ENCODE measurements around the gene ERN1.
A peak's percentile ranks its signal among the peaks of the same experiment; 100 is the strongest.

ERN1 gene

DNA sequence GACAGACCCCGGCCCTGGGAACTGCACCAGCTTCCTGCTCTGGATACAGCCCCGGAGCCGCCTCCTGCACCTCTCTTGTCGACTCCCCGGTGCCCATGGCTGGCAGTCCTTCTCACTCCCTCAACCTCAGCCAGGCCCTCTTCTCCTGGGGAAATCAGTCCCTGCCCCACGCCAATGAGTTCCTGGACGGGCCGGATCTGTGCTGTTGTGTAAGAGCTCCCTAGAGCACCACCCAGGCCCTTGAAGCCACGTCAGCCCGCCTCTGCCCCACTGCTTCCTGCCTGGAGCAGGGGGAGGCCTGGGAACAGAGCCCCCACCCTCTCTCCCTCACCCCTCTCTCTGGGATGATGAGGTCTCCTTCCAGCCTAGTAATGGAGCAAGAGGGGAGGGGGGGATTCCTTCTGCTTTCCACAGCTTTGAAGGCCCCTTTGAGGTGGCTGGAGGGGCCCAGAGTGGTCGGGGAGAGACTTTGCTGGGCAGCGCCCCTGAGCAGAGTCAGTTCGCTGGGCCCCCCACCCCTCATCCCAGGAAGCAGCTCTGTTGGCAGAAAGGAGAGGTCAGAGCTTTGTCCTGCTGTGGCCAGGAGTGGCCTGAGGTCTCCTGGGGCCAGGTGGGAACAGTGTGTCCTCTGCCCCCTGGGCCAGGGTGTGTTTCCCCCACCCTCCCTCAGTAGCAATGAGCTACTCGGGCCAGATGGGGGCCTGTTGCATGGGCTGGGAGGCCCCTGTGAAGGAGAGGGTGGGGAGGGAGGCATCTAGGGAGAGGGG, 128.0 kb downstream of the ERN1 start:
- DNase-seq: peak in 1 of 2 donors; percentile 29

DNA sequence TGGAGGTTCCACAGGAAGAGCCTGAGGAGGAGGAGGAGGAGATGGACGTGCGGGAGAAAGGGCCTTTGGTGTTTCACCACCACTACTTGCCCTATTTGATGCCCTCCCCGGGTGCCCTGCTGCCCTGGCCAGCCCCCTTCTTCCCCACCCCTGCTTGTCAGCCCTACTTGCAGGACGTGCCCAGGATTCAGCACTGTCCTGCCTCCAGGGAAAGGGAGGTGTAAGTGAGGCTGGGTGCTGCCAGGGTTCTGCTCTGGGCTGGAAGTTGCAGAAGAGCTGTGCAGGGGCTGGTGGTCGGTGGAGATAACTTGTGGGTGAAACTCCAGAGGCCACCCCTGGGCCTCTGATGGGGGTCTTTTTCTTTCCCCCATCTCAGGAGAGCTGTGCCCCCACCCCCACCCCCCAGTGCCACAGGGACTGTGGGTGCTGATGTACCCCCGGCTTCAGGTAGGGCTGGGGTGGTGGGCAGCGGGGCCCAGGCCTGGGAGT, 128.8 kb downstream of the ERN1 start:
- DNase-seq: no peak

DNA sequence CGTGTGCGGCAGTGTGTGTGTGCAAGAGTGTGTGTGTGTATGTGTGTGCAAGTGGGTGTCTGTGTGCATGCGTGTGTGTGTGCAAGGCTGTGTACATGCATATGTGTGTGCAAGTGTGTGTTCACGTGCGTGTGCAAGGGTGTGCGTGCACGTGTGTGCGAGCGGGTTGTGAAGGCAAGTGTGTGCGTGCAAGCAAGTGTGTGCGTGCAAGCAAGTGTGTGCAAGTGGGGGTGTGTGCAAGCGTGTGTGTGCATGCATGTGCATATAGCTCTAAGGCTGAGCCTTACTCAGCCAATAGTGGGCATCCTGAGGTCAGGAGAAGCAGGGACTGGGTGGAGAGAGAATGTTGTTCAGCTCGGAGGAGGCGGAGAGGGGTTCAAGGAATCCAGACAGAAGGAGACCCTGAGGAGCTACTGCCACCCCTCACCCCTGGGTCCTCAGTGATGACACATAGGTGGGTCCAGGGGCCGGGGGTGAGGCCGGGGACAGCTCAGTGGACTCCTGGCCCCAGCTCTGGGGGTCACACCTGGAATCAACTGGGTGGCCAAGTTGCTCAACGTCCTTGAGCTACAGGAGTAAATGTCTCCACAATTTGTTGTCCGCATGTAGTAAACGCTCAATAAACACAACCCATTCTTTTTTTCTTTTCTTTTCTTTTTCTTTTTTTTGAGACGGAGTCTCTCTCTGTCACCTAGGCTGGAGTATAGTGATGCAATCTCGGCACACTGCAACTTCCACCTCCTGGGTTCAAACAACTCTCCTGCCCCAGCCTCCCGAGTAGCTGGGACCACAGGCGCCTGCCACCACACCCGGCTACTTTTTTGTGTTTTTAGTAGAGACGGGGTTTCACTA, 130.0 kb downstream of the ERN1 start:
- no peak for DNase-seq

DNA sequence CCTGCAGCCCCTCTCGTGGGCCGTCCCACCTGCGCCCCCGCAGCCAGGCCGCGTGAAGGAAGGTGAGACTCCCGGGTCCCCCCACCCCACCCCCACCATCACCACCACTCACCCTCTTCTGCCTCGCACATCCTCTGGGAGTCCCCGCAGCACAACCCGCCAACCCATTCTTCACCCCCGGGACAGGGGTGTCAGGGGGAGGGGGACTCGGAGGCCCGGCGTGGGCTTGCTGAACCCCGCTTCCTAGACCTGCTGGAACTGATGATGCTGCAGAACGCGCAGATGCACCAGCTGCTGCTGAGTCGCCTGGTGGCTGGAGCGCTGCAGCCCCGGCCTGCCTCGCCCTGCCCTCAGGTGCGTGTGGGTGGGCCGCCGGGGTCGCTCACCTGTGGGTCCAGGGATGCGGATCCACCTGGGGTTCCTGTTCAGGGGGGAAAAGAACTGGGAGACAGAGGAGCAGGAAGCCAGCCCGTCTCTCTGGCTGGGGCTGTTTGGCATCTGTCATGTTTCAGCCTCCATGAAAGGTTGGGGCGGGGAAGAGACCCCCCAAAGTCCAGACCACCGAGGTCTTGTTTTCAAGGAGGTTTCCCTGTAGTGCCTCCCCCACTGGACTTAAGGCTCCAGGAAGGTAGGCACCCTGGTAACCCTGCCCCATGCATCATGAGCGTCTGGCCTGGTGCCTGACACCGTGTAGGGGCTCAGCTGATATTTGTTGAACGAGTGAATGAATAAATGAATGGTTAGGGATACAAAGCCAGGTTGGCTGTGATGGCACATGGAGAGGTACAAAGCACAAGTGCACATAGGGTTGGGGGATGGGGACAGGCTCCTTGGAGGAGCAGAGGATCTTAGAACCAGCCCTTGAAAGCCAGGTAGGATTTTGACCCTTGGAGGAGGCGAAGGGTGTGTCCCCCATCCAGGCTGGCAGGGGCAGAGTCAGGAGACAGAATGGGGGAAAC, 130.9 kb downstream of the ERN1 start:
- peak; percentile 19 to 49 for DNase-seq

DNA sequence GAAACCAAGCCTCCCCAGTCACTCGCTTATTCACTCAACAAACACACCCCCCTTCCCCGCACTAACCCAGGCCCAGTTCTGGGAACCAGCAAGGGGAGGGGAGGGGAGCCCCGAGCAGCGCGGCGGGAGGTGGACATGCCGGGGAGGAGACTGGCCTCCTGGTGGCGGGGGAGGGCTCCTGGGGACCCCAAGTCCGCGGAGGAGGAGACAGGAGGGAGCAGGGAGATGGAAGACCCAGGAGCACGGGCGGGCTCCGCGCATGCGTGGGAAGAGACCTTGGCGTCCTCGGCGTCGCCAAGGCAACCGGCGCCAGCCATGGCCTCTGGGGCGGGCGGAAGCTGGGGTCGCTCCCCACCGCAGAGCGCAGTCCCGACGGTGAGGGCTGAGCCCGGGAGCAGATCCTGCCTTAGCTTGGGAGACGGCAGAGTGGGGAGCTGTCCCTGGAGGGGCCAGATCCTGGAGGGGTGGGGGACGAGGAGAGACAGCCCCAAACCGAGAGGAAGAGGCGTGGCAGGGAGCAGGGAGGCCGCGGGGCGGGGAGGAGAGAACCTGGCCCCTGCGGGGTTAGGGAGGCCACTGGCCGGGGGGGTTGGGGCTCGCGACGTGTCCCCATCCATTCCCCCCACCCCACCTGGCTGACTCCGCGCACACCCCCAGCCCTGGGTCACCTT, 131.8 kb downstream of the ERN1 start, which contains the start of gene PRR29:
PRR29 (plus strand) TSS at position 302 of the 671 bp plus-strand sequence; CDS start at position 316, 14 bp downstream.
- peak; percentile 78 to 79 for DNase-seq

DNA sequence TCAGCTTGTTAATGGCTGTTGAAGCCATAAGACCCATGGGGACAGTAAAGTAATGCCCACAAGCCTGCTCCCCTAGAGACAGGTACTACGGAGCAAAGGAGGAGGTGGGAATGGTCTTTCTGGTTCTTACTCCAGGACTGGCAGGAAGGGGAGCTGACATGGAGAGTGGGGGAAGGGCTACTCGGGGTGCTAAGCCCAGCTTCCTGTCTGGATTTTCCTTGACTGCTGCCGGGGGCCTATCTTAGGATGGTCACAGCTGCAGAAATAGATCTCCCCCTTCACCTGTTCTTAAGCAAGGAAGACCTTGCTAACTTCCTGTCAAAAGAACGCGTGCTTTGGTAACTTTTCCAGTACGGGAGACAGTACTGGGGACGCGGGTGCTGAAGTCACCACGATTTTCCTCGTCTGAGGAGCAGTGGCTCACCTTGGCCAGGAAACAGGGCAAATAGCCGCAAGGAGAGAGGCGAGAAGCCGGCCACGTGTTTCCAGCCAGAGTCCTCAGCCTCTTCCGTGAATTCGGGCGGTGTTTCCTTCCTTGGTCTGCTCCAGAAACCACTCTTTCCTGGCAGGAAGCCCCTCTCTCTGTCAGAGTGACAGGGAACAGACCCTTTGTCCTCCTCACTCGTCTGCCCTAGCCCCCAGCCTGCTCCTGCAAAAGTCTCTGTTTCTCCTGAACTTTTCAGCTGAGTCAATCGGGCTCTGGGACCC, 132.4 kb downstream of the ERN1 start:
- no peak for DNase-seq

DNA sequence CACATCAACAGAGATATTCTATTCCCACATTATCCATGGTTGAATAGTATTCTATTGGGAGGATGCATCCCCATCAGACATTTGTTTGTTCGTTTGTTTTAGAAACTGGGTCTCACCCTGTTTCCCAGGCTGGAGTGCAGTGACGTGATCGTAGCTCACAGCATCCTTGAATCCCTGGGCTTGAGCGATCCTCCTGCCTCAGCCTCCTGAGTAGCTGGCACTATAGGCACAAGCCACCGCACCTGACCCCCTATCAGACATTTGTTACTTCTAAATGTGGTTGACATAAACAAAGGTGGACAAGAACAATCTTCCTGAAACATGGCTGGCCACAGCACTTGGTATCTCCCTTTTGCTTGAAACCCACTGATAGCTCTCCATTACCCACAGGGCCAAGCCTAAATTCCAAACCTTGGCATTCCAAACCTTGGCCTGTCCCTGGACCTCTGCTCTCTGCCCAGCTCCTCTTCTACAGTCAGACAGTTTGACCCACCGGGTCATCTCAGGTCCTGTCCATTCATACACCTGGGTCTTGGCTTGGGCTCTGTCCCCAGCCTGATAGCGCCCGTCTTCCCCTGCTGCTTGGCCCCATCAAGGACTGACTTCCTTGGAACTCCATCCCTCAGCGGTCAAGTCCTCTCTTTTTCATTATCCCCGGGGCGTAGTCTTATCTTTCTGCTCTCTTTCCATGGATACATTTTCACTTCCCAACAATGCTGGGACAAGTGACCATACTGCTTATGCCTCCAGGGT, 133.3 kb downstream of the ERN1 start:
- DNase-seq: no peak

DNA sequence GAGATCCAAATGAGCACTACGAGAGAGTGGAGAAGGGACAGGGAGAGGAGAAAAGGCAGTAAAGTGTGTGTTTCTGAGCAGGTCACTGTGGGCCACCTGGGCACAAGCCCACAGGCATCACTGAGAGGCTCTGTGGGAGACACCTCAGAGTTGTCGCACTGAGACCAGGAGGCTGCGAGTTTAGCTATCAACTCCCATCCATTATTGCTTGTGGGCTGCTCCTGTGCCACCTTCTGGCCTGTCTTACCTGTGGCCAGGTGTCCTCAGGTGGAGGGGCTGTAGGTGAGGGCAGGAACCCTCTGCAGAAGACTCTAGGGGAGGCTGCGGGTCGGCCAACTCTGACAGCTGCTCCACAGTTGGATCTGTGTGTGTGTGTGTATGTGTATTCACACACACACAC, 134.3 kb downstream of the ERN1 start:
- no peak for DNase-seq

DNA sequence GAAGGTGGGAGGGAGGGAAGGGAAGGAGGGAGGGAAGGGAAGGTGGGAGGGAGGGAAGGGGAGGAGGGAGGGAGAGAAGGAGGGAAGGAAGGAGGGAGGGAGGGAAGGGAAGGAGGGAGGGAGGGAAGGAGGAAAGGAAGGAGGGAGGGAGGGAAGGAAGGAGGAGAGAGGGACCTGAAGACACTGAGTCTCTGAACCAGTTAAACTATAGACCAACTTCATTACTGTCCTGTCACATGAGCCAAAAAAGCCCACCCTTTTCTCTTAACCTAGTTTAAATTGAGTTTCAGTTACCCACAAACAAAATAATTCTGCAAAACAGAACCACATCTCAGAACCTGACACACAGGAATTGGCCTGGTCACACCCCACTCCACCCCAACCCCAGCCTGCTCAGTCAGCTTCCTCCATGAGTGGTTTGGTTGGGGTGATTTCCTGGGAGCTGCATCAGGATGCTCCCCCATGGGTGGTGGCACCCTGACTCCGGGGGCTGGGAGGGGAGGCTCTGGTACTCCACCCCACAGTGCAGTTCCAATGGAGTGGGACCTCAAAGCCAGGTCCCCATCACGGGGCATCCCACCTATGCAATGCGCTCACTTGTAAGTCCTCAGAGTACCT, 136.5 kb downstream of the ERN1 start:
- peak; percentile 20 to 52 for DNase-seq

DNA sequence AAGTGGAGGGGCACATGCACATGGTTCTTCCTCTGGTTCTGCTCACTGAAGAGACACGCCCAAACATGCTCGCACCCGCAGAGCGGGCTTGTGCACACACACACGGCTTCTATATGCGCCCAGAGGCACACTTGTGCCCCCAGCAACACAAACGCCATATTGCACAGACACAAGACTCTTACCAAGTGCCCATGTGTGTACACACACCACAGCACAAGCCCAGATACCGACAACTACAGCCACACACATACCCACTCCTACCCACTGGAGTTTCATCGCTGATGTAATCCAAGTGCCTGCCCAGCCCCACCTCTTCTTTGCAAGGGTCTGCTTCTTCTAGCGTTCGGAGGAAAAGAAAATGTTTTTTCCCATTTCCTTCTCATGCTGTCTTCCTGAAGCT, 138.3 kb downstream of the ERN1 start:
- DNase-seq: no peak

DNA sequence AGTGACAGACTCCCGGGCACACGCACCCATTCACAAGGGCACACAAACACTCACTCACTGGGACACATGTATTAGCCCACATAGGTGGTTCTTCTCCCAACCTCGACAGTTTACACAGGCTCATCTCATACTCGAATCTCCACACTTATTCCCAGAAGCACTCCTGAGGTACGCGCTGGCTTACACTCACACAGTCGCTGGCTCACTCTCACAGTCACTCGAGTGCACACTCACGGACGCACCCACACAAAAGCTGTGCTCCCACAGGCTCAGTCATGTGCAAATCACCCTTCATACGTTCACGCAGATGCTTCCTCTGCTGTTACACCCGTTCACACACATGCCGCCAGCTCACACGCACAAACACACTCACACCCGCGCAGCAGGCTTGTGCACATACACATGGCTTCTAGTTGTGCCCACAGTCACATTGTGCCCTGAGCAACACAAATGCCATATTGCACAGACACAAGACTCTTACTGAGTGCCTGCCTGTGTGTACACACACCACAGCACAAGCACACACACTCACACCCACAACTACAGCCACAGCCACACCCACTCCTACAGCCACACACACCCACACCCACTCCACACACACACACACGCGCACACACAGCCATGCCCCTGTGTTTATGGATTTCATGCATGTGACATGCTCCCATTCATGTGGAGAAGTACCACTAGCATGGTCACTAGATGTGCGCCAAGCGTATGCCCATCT, 140.2 kb downstream of the ERN1 start:
- no peak for DNase-seq

All from CD4-positive, alpha-beta T cell treated with Interleukin-1 beta for 1 hour (primary cell).